Measurements from ENCODE around the gene HK1.

The HK1 gene

DNA sequence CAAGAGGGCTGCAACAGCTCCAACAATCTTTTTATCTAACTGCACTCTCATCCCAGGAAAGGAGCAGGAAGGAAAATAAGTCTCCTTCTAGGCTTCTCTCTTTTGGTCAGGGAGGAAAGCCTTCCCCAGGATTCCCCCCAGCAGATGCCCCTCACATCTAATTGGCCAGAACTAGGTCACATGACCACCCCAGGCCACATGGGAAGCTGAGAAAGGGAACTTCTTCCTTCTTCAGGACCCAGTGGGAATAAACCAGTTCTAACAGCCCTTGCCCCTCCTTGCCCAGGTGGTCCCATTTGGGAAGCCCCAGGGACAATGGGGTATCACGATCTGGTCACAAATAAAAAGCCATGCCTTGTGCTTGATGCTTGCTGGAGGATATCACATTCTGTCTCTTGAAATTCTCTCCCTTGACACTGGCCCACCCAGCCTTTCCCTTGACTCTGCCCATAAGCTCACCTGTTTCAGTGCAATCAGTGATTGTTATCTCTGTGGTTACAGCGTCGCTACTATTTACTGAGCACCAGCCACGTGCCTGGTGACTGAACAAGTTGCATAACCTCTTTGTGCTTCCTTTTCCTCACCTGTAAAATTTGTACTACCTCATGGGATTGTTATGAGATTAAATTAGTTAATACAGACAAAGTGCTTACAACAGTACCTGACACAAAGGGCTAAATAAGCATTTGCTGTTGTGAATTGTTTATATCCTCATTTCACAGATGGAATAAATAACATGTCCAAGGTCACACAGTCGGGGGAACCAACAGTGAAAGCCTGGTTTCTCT, 147.4 kb downstream of the HK1 start:
- intact Hi-C loops (cut with DNase I; ENCODE audit: low total_unique reads) = no loop called here
- no peak for DNase-seq
- H3K27ac ChIP-seq = no peak overlapping the region
- no peaks in the 10 kb centered on the region for H3K4me1 ChIP-seq
- TF ChIP-seq, protein P1, sequence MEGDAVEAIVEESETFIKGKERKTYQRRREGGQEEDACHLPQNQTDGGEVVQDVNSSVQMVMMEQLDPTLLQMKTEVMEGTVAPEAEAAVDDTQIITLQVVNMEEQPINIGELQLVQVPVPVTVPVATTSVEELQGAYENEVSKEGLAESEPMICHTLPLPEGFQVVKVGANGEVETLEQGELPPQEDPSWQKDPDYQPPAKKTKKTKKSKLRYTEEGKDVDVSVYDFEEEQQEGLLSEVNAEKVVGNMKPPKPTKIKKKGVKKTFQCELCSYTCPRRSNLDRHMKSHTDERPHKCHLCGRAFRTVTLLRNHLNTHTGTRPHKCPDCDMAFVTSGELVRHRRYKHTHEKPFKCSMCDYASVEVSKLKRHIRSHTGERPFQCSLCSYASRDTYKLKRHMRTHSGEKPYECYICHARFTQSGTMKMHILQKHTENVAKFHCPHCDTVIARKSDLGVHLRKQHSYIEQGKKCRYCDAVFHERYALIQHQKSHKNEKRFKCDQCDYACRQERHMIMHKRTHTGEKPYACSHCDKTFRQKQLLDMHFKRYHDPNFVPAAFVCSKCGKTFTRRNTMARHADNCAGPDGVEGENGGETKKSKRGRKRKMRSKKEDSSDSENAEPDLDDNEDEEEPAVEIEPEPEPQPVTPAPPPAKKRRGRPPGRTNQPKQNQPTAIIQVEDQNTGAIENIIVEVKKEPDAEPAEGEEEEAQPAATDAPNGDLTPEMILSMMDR (IDR thresholded peaks at IDR 0.05) = no peak
- no peaks in the 10 kb centered on the region for H3K9me3 ChIP-seq
- H3K36me3 ChIP-seq = no peaks in the 10 kb centered on the region
- H3K4me3 ChIP-seq = no peak overlapping the region
- H3K27me3 ChIP-seq = no peaks in the 10 kb centered on the region

DNA sequence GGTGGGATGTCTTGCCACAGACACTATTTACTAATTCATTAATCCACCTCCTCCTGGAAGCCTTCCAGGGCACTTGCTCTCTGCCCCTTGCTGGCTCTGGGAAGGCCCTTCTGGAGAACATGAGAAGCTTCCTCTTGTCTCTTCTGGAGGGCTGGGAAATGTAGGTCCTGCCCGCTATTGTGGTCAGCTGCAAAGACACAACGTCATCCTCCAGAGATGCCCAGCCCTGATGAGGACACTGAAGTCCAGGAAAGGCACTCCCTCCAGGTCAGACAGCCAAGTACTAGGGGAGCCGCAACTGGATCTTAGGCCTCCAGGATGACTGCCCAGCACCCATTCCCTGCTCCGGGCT, 148.1 kb downstream of the HK1 start:
- H3K27ac ChIP-seq = no peak overlapping the region

DNA sequence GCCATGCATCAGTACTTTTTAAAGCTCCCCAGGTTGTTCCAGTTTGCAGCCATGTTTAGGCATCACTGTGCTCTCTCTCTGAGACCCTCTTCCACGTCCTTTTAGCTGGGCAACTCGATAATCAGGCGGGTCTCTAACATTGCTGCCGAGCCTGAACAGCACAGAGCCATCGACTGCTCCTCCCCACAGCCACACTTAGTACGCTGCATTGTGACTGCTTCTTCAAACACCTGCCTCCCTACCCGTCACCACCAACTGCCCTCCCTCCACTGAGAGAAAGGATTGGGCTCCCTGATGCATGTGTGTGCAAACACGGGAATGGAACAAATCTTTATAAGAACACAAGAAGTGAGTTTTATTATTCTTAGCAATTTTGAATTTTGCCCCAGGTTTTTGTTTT, 149.9 kb downstream of the HK1 start:
- Histone ChIP-seq H3K4me1 (no peaks in the 10 kb centered on the region), H3K36me3 (no peaks in the 10 kb centered on the region), H3K9me3 (no peaks in the 10 kb centered on the region), H3K27ac (no peak overlapping the region), H3K4me3 (no peak overlapping the region), H3K27me3 (no peaks in the 10 kb centered on the region)
- TF ChIP-seq, protein P1 (IDR thresholded peaks at IDR 0.05) = no peak
- no peak for DNase-seq
- intact Hi-C loops (cut with DNase I; ENCODE audit: low total_unique reads) = loop anchor here (2.0 kb wide), 1 partner anchor 81 kb away; no protein-coding TSS in a partner anchor

More for the DNA sequence above, 148.1 kb downstream of the HK1 start:
- DNase-seq = no peak
- no peaks in the 10 kb centered on the region for H3K36me3 ChIP-seq
- H3K4me1 ChIP-seq = no peaks in the 10 kb centered on the region
- H3K27me3 ChIP-seq = no peaks in the 10 kb centered on the region
- TF ChIP-seq, protein P1 (IDR thresholded peaks at IDR 0.05) = no peak
- intact Hi-C loops (cut with DNase I; ENCODE audit: low total_unique reads) = no loop called here
- H3K4me3 ChIP-seq = no peak overlapping the region
- H3K9me3 ChIP-seq = no peaks in the 10 kb centered on the region

DNA sequence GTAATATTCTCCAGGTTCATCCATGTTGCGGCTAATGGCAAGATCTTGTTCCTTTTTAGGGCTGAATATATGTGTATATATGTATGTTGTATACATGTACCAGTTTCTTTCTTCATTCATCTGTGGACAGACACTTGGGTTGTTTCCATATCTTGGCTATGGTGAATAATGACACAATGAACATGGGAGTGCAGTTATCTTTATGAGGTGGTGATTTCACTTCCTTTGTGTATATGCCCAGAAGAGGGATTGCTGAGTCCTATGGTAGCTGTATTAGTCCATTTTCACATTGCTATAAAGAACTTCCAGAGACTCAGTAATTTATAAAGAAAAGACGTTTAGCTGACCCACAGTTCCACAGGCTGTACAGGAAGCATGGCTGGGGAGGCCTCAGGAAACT, 155.9 kb downstream of the HK1 start:
- Histone ChIP-seq H3K4me1 (peaks cover 0 to 11% (median 7%) of the 10 kb centered on the region in 4 donors), H3K9me3 (no peaks in the 10 kb centered on the region), H3K27ac (no peak overlapping the region), H3K27me3 (no peaks in the 10 kb centered on the region), H3K36me3 (no peaks in the 10 kb centered on the region), H3K4me3 (no peak overlapping the region)
- no peak for DNase-seq
- TF ChIP-seq, protein P1 (IDR thresholded peaks at IDR 0.05) = no peak
- intact Hi-C loops (cut with DNase I; ENCODE audit: low total_unique reads) = no loop called here

DNA sequence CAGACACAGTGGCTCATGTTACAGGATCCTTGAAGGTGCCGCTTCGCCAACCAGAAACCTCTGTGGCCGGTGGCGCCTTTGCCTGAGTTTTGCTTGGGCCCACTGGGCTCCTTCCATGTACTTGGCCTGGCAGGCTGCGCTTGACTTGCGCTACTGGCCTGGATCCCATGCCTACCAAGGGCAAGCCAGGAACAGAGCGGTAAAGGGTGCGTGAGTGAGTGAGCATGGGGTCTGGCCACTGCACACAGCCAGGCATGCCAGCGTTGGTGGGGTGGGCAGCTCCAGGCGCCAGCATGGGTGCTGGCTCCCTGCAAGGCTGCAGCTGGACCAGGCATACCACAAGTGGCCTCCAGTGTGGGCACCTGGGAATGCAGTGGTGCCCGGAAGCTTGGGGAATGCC, 156.6 kb downstream of the HK1 start:
- Histone ChIP-seq H3K27me3 (no peaks in the 10 kb centered on the region), H3K4me3 (no peak overlapping the region), H3K4me1 (peaks cover 0 to 17% (median 11%) of the 10 kb centered on the region in 4 donors), H3K36me3 (no peaks in the 10 kb centered on the region), H3K27ac (no peak overlapping the region), H3K9me3 (no peaks in the 10 kb centered on the region)
- intact Hi-C loops (cut with DNase I; ENCODE audit: low total_unique reads) = no loop called here
- TF ChIP-seq, protein P1 (IDR thresholded peaks at IDR 0.05) = no peak
- DNase-seq = no peak

Data from tibial artery (tissue), 4 donors.